T-helper 2 cell treated with Interferon-gamma antibody and Interleukin-4, amounts not matched to agents 100 ng/mL and 5 ng/mL, for 36 hours (primary cell): Measurements from ENCODE around the gene TACC3. TPM values are rescaled to one million over a fixed set of nuclear protein-coding genes. Genes with fewer than 3 reads are reported as not detected.

ENCODE experiments used
- intact Hi-C: fragments of 100-400 bp; cut with micrococcal nuclease; formaldehyde crosslinking; loops from one replicate; pipeline ENCODE4 v1.15.1; 2023
- total RNA-seq: library from RNA; stranded (reverse); gene quantifications from 2 replicates; pipeline ENCODE4 v1.2.3, GENCODE V29; 2022

The TACC3 gene
- total RNA-seq, 1 donor from 2014 or later: 221 TPM

DNA sequence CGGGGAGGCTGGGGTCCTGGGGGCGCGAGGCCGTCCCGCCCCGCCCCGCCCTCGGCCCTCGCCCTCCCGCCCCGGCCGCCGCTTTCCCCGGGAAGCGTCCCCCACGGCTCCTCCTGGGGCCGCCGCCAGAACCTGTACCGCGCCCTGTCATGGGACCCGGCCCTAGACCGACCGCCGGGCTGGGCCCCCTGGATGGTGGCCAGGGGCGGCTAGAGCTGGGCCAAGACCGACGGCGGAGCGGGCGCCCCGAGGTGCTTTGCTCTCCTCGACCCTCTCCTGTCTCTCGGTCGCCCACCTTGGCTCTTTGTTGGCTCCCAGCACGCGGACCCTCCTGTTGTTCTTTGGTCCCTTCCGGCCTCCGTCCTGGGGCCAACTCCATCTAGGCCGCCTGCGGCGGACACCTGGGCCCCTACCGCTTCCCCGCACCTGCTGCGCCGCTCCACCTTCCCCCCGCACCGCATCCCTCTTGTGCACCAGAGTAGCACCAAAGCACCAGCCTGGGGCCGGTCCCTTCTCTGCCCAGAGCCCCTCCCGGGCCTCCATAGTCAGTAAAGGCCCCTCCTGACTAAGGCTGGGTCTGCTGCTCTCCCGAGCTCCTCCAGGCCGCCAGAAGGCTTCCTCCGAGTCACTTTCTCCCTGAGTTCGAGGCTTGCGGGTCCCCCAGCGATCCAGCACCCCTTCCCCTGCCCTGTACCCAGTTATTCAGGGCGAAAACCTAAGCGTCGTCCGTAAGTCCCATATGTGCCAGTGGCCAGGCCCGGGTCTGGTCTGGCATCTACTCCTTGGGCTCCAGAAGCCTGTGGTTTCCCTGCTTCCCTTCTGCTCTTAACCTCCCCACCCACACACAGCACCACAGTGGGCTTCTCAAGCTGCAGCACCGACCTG lies 587 bp downstream of the TACC3 start:
- intact Hi-C loops: loop anchor here (1.0 to 2.0 kb wide), 4 partner anchors 10 to 540 kb away; partner anchors contain the start of genes FAM53A, MXD4 and SLBP

DNA sequence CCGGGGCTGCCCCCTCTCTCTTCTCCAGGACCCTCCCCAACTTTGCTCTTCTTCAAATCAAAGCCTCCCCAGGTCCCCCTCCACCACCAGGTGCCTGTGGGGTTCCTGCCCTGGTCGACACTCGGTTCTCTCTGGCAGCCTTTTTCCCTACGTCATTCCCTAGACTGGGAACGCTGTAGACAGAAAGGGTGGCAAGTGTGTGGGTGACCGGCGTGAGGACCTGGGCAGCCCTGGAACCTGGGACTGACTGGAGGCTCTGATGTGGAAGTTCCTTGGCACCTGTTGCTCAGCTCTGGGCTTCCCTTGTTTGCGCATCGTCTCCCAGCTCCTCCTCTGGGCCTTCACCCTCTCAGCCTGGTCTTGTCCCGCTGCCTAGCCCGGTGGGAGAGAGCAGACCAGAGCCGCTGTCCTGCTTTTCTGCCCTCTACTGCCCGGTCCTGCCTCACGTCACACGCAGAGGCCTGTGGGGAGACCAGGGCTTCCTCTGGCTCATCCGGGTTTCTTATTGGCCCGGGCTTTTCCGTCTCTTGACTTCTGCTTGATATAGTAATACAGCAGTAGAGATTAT lies 1.3 kb downstream of the TACC3 start:
- intact Hi-C loops: no loop called here

DNA sequence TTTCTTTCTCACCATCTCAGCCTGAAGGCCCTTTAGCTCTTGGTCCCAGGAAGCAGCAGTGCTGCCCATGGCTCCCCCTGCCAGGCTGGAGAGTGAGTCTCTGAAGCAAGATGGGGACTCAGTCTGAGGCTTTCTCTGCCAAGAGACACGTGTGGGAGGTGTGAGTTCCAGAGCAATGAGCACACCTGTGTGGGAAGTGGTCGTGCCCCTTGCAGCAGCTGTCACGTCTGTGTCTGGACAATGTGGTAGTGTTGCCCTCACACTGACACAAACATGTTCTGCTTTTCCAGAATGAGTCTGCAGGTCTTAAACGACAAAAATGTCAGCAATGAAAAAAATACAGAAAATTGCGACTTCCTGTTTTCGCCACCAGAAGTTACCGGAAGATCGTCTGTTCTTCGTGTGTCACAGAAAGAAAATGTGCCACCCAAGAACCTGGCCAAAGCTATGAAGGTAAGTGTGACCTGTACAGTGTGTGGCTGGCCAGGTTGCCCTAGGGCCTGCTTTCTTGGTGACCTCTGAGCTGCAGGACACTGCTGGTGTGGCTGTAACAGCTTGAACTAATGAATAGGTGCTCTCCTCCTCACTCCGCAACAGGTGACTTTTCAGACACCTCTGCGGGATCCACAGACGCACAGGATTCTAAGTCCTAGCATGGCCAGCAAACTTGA lies 1.9 kb downstream of the TACC3 start:
- intact Hi-C loops: no loop called here

DNA sequence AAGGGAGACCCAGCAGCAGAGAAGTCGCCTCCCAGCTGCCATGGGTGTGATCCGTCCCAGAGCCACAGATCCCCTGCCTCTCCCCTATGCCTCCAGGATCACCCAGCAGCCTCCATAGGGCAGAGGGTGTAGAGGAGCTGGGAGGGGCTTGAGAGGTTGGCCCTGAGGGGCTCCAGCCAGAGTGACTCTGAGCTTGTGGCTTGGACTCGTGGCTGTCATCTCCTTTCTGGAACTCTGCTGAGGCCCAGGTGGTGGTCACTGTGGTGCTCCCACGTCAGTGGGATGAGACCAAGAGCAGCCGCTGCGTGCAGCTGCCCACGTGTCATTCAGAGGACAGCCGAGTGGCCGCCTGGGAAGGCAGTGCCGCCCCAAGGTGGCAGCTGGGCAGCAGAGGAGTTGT lies 4.2 kb downstream of the TACC3 start:
- intact Hi-C loops: no loop called here

DNA sequence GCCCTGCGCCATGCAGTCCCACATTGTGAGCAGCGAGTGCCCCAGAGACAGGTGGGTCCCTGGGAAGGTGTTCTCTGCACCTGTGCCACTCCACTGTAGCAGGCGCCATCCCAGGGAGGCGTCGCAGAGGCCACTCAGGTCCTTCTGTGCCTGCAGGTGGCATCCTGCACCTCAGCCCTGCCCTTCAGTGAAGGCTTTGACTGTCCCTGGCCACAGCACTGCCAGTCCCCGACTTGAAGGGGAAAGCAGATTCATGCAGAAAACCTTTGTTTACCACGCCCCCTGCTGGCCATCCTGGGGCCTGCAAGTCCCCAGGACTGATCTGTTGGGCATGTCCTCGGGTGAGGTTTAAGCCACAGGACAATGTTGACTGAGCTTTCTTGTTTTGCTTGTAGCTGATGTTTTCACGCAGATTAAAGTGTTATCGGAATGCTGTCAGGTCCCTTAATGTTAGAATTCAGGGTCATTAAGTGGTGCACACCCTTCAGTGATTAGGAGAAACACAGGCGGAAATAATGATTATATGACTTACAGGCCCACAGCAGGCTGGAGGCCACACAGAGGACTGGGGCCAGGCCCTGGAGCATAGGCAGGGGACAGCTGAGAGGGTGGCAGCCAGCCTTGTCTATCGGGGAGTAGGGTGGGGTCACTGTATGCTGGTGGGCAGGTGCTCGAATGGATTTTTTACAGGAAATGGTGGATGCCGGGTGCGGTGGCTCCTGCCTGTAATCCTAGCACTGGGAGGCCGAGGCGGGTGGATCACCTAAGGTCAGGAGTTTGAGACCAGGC lies 5.0 kb downstream of the TACC3 start:
- intact Hi-C loops: loop anchor here (1.0 to 2.0 kb wide), 2 partner anchors 14 to 33 kb away; partner anchors contain the start of gene SLBP

DNA sequence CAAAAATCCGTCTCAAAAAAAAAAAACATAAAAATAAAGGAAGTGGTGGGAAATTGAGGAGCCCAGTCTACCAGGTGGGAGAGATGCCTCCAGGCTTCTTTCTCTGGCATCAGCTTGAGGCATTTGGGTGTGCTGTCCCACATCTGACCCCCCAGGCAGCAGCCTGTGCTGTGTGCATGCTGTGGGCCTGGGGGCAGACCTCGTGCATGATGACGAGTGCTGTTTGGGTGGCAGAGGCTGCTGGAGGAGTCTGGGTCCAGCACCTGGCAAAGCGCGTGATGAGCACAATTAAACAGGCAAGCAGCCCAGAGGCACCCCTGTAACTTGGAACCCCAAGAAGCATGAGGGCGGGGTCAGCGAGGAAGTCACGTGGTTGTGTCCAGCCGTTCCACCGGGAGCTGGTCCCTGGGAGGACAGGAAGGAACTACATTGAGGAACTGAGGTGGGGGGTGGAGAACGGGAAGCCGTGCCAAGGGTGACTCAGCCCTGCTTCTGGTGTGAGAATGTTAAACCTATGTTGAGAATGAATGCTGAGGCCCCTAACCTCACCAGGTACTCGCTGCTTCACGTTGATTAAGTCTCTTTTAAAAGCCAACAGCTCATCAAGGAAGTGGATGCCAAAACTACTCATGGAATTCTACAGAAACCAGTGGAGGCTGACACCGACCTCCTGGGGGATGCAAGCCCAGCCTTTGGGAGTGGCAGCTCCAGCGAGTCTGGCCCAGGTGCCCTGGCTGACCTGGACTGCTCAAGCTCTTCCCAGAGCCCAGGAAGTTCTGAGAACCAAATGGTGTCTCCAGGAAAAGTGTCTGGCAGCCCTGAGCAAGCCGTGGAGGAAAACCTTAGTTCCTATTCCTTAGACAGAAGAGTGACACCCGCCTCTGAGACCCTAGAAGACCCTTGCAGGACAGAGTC lies 6.1 kb downstream of the TACC3 start:
- intact Hi-C loops: loop anchor here (2.0 kb wide), 1 partner anchor 15 kb away; the partner anchor contains the start of gene SLBP

DNA sequence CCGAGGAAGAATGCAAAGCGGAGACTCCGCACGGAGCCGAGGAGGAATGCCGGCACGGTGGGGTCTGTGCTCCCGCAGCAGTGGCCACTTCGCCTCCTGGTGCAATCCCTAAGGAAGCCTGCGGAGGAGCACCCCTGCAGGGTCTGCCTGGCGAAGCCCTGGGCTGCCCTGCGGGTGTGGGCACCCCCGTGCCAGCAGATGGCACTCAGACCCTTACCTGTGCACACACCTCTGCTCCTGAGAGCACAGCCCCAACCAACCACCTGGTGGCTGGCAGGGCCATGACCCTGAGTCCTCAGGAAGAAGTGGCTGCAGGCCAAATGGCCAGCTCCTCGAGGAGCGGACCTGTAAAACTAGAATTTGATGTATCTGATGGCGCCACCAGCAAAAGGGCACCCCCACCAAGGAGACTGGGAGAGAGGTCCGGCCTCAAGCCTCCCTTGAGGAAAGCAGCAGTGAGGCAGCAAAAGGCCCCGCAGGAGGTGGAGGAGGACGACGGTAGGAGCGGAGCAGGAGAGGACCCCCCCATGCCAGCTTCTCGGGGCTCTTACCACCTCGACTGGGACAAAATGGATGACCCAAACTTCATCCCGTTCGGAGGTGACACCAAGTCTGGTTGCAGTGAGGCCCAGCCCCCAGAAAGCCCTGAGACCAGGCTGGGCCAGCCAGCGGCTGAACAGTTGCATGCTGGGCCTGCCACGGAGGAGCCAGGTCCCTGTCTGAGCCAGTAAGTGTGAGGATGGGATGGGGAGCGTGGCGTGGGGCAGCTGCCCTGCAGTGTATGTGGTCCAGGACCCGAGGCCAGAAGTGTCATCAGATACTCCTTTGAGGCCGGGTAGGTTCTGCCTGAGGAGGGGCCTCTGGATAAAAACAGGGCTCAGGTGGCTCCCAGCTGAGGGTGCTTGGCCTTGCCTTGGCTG lies 7.0 kb downstream of the TACC3 start:
- intact Hi-C loops: no loop called here

DNA sequence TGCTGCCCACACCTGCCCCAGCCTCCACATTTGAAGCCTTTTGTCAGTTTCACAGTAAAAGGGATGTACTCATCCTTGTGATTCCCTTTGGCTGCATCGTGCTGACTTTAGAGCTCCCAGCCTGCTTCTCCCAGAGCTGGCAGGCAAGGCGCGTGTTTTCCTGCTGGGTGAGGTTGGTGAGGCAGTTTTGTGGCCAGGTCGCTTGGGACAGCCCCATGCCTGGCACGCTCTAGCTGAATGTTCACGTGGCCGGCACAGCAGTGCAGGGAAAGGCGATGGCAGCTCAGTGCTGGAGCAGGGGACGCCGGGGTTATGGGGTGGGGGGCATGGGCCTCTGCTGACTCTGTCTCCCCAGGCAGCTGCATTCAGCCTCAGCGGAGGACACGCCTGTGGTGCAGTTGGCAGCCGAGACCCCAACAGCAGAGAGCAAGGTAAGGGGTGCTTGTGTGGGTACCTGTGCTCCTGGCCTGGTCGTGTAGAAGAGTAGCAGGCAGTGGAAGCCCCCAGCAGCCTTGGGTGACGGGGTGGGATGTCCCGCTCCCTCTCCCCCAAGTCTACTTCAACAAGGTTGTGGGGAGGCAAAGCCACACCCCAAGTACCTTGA lies 9.3 kb downstream of the TACC3 start:
- intact Hi-C loops: no loop called here

DNA sequence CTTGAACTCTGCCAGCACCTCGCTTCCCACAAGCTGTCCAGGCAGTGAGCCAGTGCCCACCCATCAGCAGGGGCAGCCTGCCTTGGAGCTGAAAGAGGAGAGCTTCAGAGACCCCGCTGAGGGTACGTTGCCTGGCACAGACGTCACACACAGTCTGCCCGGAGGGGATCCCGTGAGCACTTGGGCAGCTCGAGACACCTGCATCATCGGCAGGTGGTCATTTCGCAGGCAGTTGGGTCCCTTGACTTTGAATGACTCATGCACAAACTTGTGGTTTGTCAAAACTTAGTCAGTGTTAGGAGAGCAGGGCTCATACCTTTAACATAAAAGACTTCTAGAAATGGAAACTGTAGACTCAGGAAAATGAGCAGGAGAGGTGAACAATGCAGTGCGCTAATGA lies 9.9 kb downstream of the TACC3 start:
- intact Hi-C loops: no loop called here

DNA sequence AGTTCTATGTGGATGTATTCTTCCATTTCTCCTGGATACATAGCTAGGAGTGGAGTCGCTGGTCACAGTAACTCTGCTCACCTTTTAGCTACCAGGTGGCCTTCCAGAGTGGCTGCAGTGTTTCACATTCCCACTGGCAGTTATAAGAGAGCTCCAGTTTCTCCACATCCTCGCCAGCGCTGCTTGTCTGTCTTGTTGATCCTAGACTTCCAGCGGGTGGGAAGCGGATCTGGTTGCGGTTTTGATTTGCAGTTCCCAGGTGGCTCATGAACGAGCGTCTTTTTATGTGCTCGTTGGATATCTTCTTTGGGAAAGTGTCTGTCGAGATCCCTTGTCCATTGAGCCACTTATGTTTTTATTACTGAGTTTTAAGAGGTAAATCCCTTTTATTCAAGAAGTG lies 11.6 kb downstream of the TACC3 start:
- intact Hi-C loops: no loop called here

DNA sequence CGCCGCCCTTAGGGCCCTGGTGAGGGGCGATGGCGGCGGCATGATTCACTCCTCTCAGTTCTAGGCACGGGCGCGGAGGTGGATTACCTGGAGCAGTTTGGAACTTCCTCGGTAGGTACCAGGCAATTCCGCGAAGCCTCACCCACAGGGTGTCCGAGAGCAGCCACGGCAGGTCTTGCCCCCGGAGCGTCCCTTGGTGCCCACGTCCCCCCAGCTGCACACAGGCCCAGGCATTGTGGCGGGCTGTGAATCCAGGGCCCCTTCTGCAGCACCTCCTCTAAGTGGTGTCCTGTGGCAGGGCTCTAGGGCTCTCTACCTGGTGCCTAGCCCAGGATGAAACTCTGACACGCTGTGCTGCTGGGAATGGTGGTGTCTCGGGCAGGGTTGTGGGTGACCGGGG lies 13.9 kb downstream of the TACC3 start:
- intact Hi-C loops: no loop called here

DNA sequence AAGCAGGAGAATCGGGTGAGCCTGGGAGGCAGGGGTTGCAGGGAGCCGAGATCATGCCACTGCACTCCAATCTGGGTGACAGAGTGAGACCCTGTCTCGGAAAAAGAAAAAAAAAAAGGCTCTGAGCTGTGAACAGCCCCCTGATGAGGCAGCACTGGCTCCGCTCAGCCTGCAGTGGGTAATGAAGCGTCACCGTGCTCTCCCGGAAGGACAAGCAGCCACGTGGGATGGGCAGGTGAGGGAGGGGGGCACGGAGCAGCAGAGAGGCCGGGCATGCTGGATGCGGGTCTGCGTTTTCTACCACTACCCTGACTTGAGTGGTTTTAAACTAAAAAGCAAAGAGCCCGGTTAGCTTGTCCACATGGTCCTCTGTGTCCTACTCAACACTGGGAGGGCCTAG lies 15.5 kb downstream of the TACC3 start:
- intact Hi-C loops: no loop called here

DNA sequence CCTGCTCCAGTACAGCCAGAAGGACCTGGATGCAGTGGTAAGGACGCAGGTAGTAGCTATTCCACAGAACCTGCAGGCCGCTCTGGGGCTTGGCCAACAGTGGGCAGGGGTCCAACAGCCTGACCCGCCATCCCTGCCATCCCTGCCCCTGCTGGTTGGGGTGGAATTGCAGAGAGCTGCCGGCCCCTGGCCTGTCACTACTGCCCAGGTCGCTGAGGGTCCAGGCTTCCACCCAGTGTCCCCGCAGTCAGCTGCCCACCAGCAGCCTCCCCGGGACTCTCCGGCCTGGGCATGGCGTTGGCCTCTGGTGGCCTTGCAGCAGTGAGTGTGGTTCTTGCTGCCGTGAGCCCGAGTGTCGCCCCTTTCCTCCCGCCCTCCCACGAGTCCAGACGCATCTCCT lies 16.3 kb downstream of the TACC3 start:
- intact Hi-C loops: no loop called here

DNA sequence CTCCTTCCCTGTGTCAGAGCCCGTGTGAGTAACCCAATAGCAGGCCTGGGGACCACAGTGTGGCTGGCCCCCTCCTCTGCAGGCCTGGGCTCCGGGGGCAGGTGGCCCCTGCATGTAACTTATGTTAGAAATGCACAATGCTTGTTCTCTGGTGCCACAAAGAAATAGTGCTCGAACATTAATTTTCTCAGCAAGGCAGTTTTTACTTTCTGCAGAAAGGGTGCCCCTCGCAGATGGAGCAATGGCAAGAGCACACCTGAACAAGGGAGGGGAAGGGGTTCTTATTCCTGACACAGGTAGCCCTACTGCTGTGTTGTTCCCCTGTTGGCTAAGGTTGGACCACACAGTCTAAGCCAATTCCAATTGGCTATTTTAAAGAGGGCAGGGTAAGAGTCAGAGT lies 17.1 kb downstream of the TACC3 start:
- intact Hi-C loops: no loop called here

DNA sequence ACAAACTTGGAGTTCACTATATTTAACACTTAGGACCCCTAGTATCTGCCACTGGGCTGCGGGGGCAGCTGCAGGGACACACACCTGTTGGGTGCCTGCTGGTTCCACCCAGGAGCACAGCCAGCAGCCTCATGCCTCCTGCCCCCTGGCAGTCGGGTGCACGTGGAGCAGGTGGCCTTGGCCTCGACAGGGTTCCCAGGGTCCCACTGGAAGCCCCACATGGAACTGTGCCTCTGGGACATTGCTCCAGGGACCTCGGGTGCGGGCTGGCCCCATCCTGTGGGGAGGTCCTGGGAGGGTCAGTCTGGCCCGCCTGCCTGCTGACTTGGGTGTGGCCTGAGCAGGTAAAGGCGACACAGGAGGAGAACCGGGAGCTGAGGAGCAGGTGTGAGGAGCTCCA lies 18.0 kb downstream of the TACC3 start:
- intact Hi-C loops: no loop called here

DNA sequence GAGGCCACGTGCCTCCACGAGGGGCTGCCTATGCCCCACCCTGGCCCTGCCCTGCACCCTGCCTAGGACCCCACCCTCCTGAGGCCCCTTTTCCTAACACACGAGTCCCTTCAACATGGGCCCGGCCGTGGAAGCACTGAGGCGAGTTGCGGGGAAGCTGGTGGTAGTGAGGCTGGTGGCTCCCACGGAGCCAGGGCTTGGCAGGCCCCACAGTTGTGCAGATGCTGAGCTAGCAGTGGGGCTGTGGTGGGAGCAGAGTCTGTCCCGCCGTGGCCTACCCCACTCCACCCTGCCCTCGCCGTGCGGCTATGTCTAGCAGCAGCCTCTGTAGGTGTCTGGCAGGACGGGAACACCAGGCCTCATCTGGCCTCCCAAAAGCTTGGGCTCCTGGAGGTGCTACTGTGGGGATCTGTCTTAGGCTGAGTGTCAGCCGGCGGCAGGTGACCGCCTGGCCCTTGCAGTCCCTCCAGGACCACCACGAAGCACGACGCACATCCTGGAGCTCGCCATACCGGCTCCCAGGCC lies 18.8 kb downstream of the TACC3 start:
- intact Hi-C loops: no loop called here

DNA sequence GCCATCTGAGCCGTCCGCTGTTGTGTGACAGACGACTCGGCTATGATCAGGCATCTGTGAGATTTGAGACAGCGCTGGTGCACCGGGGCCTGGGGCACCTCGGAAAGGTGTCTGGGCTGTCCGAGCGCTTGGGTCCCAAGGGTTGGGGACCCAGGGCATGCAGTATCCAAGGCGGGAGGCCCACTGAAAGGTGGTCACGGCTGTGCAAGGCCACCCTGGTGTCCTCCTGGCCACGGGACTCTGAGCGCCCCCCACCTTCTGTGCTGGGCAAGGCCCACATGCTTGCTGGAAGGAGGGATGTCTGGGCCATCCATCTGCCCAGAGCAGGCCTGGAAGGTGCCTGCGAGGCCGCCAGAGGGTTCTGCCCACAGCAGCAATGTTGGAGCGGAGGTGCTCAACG lies 19.9 kb downstream of the TACC3 start:
- intact Hi-C loops: no loop called here

DNA sequence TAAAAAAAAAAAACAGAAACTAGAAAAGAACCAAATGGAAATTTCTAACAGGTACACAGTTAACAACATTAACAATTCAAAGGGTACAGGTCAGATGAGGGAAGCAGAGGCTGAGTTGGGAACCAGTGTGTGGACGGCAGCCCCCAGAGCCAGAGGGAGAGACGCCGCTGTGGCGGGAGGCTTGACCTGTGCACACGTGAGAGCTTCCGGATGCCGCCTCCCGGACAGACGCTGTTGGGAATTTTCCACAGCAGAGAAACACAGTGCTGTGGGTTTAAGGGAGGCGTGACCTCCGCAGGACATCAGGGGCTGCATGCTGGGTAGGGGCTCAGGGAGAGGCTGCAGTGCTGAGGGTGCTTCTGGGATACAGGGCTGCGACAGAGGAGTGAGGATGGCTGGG lies 22.2 kb downstream of the TACC3 start:
- intact Hi-C loops: no loop called here

DNA sequence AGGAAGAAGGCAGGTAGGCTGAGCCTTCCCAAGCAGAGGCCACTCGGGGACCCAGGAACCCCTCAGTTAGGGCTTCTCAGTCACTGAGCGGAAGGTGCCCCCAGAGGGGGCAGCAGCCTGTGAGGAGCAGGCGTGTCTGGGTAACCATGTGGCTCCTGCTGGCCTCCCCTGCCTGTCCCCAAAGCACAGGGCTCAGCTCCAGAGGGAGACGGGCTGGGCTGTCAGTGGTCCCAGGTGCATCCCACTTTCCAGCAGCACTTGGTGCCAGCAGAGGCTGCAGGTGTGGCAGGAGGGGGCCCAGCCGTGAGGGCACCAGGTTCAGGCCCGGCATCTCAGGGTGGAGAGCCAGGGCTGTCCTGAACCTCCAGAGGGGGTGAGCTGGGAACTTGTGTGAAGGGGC lies 22.7 kb downstream of the TACC3 start:
- intact Hi-C loops: no loop called here
